ENCODE data around the gene PNPLA4. TPM values are rescaled to one million over a fixed set of nuclear protein-coding genes. Genes with fewer than 3 reads are reported as not detected.

PNPLA4 gene
- total RNA-seq, 1 donor from 2014 or later, result 5.2 TPM

DNA sequence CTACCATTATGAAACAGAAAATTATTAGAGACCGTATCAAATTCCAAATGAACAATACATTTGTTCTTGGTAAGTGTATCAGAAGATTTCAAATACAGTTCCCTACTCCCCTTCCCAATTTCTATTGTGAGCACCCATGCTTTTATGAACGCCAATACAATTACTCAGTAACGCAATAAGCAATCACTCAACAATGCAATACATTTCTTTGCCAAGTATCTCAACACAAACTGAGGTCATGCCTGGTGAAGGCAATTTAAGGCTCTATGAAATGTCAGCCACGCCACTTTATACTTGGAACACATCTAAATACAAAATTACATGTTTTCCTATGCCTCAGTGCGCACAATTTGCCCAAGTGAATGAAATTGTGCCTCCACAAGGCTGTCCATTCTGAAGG lies 712 bp downstream of the PNPLA4 start:
- Mint-ChIP-seq H3K4me1 (ENCODE audit: low read depth) (peaks cover 13% of the 10 kb centered on the region), H3K27me3 (ENCODE audit: insufficient read depth) (peaks cover 2% of the 10 kb centered on the region), H3K27ac (no peak overlapping the region), H3K9me3 (no peaks in the 10 kb centered on the region), H3K4me3 (peak overlapping the region; percentile 54), H3K36me3 (ENCODE audit: low read depth) (peaks cover 3% of the 10 kb centered on the region)
- intact Hi-C loops (cut with micrococcal nuclease), result loop anchor here (2.0 to 5.0 kb wide), 2 partner anchors 794 to 1906 kb away; no protein-coding TSS in a partner anchor
- DNase-seq (ENCODE audit: low spot score), result no peak

DNA sequence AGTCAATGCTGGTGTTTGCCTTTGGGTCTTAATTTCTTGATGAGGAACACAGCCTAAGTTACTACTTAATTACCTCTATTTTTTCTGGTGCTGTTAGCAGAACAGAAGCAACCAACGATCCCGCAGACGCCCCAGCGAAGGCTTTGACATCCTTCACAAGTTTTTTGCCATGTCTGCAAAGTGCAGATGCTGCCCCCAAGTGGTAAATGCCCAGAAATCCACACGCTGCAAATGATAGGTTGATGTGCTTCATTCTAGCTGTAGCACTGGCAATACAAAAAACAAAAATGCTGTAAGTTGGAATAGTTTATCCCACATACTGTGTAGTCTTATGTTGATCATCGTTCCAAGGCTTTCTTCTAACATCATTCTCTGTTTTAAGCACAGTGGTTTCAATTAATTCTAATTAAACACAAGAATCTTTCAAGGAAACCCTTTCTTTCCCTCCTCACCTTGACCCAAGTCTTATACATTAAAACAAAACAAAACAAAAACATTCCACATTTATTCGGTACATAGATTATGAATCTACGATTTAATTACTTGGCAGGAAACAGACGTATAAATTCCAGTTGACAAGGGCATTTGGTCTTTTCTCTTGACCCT lies 1.2 kb downstream of the PNPLA4 start:
- intact Hi-C loops (cut with micrococcal nuclease), result loop anchor here (2.0 to 5.0 kb wide), 2 partner anchors 794 to 1905 kb away; no protein-coding TSS in a partner anchor
- H3K4me1 Mint-ChIP-seq (ENCODE audit: low read depth), result peaks cover 13% of the 10 kb centered on the region
- H3K4me3 Mint-ChIP-seq, result peak overlapping the region; percentile 54
- no peaks in the 10 kb centered on the region for H3K9me3 Mint-ChIP-seq
- peaks cover 2% of the 10 kb centered on the region for H3K27me3 Mint-ChIP-seq (ENCODE audit: insufficient read depth)
- H3K27ac Mint-ChIP-seq, result no peak overlapping the region
- DNase-seq (ENCODE audit: low spot score), result peak; percentile 35
- peaks cover 3% of the 10 kb centered on the region for H3K36me3 Mint-ChIP-seq (ENCODE audit: low read depth)

DNA sequence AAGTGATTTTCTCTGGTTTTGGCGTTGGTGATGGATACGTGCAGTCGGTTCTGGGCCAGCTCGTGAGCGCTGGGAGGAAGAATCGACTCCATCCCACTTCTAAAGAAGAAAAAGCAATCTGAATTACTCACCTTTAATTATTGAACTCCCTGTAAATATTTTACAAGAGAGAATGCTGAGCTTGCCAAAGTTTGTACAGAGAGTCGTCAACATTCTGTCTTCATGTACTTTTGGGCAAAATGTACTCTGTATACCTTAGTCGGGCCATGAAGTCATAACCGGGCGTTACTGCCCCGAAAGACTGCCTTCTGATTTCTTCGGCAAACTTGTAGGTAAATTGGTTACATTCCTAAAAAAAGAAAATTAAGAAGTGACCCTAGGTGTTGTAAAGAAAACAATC lies 5.5 kb downstream of the PNPLA4 start:
- Mint-ChIP-seq H3K27ac (no peak overlapping the region), H3K4me3 (no peak overlapping the region), H3K36me3 (ENCODE audit: low read depth) (peaks cover 3% of the 10 kb centered on the region), H3K27me3 (ENCODE audit: insufficient read depth) (no peaks in the 10 kb centered on the region), H3K9me3 (no peaks in the 10 kb centered on the region), H3K4me1 (ENCODE audit: low read depth) (peaks cover 8% of the 10 kb centered on the region)
- DNase-seq (ENCODE audit: low spot score), result no peak
- intact Hi-C loops (cut with micrococcal nuclease), result no loop called here

DNA sequence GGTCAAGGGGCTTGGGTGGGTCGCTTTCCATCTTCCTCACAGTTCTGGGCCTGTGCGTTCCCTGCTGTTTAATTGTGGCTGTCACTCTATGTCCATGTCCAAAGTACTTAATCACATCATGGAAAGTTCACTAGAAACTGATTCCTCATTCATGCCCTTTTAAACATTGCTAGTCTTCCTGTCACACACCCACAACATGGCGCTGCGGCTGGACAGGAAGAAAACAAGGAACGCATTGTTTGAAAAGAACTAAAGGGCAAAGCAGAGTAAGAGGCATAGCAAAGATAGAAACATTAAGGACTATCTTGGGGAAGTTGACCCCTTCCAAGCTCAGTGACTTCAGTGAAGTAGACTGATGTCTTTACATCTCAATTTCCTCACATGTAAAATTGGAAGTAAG lies 18.4 kb downstream of the PNPLA4 start:
- Mint-ChIP-seq H3K4me1 (ENCODE audit: low read depth) (no peaks in the 10 kb centered on the region), H3K27me3 (ENCODE audit: insufficient read depth) (no peaks in the 10 kb centered on the region), H3K9me3 (no peaks in the 10 kb centered on the region), H3K36me3 (ENCODE audit: low read depth) (no peaks in the 10 kb centered on the region), H3K27ac (no peak overlapping the region), H3K4me3 (no peak overlapping the region)
- intact Hi-C loops (cut with micrococcal nuclease), result no loop called here
- DNase-seq (ENCODE audit: low spot score), result no peak

DNA sequence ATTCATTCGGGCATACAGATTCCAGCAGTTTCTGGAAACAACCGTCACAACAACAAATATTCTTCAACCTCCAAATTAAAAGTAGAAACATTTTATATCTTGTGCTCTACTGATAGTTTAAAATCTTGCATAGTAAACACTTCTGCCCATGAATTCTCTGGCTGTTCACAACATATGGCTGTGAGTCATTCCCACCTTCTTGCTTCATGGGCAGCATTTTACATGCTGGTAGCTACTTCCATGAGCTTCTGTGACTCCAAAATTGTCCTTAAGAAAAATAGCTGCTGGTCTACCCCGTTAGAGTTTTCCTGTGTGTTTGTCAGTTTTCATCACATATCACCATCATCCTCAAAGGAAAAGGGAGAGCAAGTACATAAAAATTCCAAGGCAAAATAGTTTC lies 22.7 kb downstream of the PNPLA4 start:
- no peaks in the 10 kb centered on the region for H3K9me3 Mint-ChIP-seq
- no peaks in the 10 kb centered on the region for H3K4me1 Mint-ChIP-seq (ENCODE audit: low read depth)
- no peak for DNase-seq (ENCODE audit: low spot score)
- intact Hi-C loops (cut with micrococcal nuclease), result no loop called here
- H3K36me3 Mint-ChIP-seq (ENCODE audit: low read depth), result no peaks in the 10 kb centered on the region
- H3K27me3 Mint-ChIP-seq (ENCODE audit: insufficient read depth), result no peaks in the 10 kb centered on the region
- H3K27ac Mint-ChIP-seq, result no peak overlapping the region
- no peak overlapping the region for H3K4me3 Mint-ChIP-seq

DNA sequence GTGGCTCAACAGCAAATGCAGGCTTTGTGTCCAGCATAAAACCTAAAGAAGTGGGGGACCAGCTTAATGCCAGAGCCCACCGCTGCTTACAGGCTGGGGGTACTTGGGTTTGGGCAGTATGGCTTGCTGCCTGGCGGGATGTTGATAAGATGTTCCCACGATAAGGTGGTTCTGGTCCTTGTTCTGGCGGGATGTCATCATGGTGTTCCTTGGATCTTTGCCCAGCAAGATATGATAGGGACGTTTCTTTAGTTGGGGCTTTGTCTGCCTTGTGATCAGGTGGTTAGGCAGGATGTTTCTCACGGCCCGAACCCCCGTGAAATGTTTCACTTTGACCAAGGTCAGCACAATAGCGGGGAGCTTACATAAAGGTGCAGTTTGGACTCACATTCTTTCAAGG lies 35.3 kb downstream of the PNPLA4 start:
- H3K27ac Mint-ChIP-seq, result no peak overlapping the region
- no peak overlapping the region for H3K4me3 Mint-ChIP-seq
- no peaks in the 10 kb centered on the region for H3K27me3 Mint-ChIP-seq (ENCODE audit: insufficient read depth)
- no peaks in the 10 kb centered on the region for H3K4me1 Mint-ChIP-seq (ENCODE audit: low read depth)
- H3K9me3 Mint-ChIP-seq, result peaks cover 8% of the 10 kb centered on the region
- intact Hi-C loops (cut with micrococcal nuclease), result no loop called here
- DNase-seq (ENCODE audit: low spot score), result no peak
- H3K36me3 Mint-ChIP-seq (ENCODE audit: low read depth), result no peaks in the 10 kb centered on the region

DNA sequence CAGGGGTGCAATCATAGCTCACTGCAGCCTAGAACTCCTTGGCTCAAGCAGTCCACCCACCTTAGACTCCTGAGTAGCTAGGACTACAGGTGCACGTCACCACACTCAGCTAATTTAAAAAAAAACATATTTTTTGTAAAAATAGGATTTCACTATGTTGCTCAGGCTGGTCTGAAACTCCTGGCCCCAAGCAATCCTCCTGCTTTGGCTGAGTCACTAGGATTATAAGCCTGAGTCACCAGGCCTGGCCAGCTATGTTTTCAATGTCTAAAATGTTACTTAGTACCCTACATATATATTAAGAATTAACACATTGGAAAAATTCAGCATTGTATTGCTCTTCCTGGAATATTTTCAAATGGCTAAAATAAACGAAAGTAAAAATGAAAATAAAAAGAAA lies 37.5 kb downstream of the PNPLA4 start:
- intact Hi-C loops (cut with micrococcal nuclease), result no loop called here
- Mint-ChIP-seq H3K27ac (no peak overlapping the region), H3K27me3 (ENCODE audit: insufficient read depth) (no peaks in the 10 kb centered on the region), H3K4me3 (no peak overlapping the region), H3K36me3 (ENCODE audit: low read depth) (no peaks in the 10 kb centered on the region), H3K9me3 (peaks cover 8% of the 10 kb centered on the region), H3K4me1 (ENCODE audit: low read depth) (no peaks in the 10 kb centered on the region)
- no peak for DNase-seq (ENCODE audit: low spot score)

DNA sequence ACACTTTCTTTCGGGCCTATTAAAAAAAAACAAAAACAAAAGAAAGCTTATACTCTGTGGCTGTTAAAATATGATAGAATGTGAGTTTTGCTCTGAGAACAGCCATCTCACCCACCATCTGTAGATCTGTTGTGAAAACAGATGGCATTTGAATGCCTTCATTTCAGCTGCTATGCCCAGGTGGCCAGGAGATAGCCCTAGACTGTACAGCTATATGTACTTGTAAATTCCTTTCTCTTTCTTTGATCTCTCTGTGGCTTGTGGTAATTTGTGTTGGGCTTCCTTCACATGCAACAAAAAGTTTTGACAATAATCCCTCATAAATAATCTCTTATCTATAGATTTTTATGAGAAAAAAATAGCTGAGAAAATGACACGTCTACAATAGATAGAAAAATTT lies 38.1 kb downstream of the PNPLA4 start:
- no peak overlapping the region for H3K27ac Mint-ChIP-seq
- no peaks in the 10 kb centered on the region for H3K4me1 Mint-ChIP-seq (ENCODE audit: low read depth)
- H3K27me3 Mint-ChIP-seq (ENCODE audit: insufficient read depth), result no peaks in the 10 kb centered on the region
- DNase-seq (ENCODE audit: low spot score), result no peak
- H3K36me3 Mint-ChIP-seq (ENCODE audit: low read depth), result no peaks in the 10 kb centered on the region
- intact Hi-C loops (cut with micrococcal nuclease), result no loop called here
- H3K4me3 Mint-ChIP-seq, result no peak overlapping the region
- peaks cover 8% of the 10 kb centered on the region for H3K9me3 Mint-ChIP-seq

DNA sequence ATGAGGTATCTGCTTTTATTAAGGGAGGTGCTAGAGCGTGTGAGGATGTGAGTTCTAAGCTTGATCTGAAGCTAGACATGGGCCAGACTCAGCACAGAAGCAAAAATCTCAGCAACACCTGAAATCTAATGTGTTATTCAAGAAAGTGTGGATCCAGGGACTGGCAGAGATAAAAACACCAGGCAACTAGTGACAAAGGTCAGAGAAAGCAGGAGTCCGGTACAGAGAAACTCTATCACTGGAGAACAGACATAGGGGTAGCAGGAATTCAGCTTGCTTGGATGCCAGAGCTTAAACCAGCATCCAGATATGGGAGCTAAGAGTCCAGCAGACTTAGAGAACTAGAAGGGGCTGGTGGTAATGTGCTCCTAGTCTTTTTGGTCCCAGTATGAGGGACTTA lies 50.3 kb downstream of the PNPLA4 start:
- intact Hi-C loops (cut with micrococcal nuclease), result no loop called here
- no peak overlapping the region for H3K27ac Mint-ChIP-seq
- H3K27me3 Mint-ChIP-seq (ENCODE audit: insufficient read depth), result no peaks in the 10 kb centered on the region
- no peaks in the 10 kb centered on the region for H3K9me3 Mint-ChIP-seq
- no peaks in the 10 kb centered on the region for H3K36me3 Mint-ChIP-seq (ENCODE audit: low read depth)
- no peak overlapping the region for H3K4me3 Mint-ChIP-seq
- DNase-seq (ENCODE audit: low spot score), result no peak
- no peaks in the 10 kb centered on the region for H3K4me1 Mint-ChIP-seq (ENCODE audit: low read depth)

DNA sequence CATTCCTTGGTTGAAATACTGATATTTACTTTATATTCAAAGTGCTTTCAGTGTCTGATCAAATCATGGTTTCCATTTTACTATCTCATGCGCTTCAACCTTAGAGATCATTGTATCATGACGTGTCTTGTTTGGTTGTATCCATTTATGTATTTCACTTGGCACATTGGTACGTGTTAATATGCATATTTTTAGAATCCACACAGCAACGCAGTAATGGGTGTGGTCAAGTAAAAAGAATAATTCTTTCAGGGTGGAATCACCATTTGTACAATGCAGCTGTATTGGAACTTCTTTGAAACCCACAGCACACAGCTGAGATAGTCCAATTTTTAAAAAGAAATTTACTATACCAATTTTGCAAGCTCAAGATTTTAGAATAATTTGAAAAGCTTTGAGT lies 55.2 kb downstream of the PNPLA4 start:
- no peak for DNase-seq (ENCODE audit: low spot score)
- Mint-ChIP-seq H3K36me3 (ENCODE audit: low read depth) (no peaks in the 10 kb centered on the region), H3K27me3 (ENCODE audit: insufficient read depth) (no peaks in the 10 kb centered on the region), H3K27ac (no peak overlapping the region), H3K4me3 (no peak overlapping the region), H3K9me3 (no peaks in the 10 kb centered on the region), H3K4me1 (ENCODE audit: low read depth) (no peaks in the 10 kb centered on the region)
- intact Hi-C loops (cut with micrococcal nuclease), result no loop called here

DNA sequence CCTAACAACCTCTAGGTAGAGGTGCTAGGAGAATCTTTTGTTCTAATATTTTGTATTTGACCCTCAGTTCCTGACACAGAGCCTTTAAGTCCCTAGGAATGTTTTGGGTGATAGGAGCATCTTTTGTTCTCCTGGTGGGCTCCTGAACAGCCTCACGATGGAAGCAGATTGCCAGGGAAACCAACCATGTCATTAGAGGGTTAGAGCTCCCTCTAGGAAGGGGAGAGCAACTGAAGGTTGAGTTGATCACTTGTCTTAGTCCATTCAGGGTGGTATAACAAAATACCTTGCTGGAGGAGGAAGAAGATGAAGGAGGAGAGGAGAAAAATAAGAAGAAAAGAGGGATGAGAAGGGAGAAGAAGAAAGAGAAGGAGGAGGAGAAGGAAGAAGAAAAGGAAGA lies 75.0 kb downstream of the PNPLA4 start:
- Mint-ChIP-seq H3K4me3 (no peak overlapping the region), H3K27me3 (ENCODE audit: insufficient read depth) (no peaks in the 10 kb centered on the region), H3K27ac (no peak overlapping the region), H3K4me1 (ENCODE audit: low read depth) (no peaks in the 10 kb centered on the region), H3K36me3 (ENCODE audit: low read depth) (no peaks in the 10 kb centered on the region), H3K9me3 (no peaks in the 10 kb centered on the region)
- intact Hi-C loops (cut with micrococcal nuclease), result no loop called here
- DNase-seq (ENCODE audit: low spot score), result no peak

Other genes starting within 250 kb of the PNPLA4 start
- not detected in 2 replicates for gene VCX, start 84.2 kb downstream of the PNPLA4 start, total RNA-seq
- not detected in 2 replicates for gene VCX2, start 243.9 kb upstream of the PNPLA4 start, total RNA-seq

Data from activated T-helper 1 cell treated with anti-CD3 and anti-CD28 coated beads, Interleukin-12 subunit alpha, Interleukin-12 subunit beta, Interleukin-2, Interleukin-4 antibody, amounts not matched to agents 30 ng/mL and 10 ng/mL and 1 ng/mL, durations not matched to agents 14 hours and 24 hours and 36 hours (primary cell).